Measurements from ENCODE around the gene LANCL2. TPM values are rescaled to one million over a fixed set of nuclear protein-coding genes. Genes with fewer than 3 reads are reported as not detected.

The LANCL2 gene
- total and polyA plus RNA-seq, 9 of the 15 experiments (the other 6 are each of a cell fraction or from before 2014, with no cell fraction given): 5.3 to 18.5 (median 13.5) TPM

- TF ChIP-seq MGA (IDR thresholded peaks at IDR 0.05): no peak
- TF ChIP-seq PYGO2 (tag; IDR thresholded peaks at IDR 0.05): no peak
- TF ChIP-seq RBBP5 (IDR thresholded peaks at IDR 0.05; ENCODE audit: borderline replicate concordance, insufficient read depth, low read length, poor library complexity, severe bottlenecking): no peak
- TF ChIP-seq MED1 (CRISPR knock-in tag; IDR thresholded peaks at IDR 0.05; ENCODE audit: borderline replicate concordance): no peak
- no peak for TF ChIP-seq ZNF143 (CRISPR knock-in tag; IDR thresholded peaks at IDR 0.05)
- TF ChIP-seq TCF7 (IDR thresholded peaks at IDR 0.05; ENCODE audit: borderline replicate concordance): no peak
- TF ChIP-seq KDM4B (IDR thresholded peaks at IDR 0.05; ENCODE audit: borderline replicate concordance in 2 of 2, low read depth in 1 of 2): no peak
- no peak for TF ChIP-seq ZNF668 (CRISPR knock-in tag; IDR thresholded peaks at IDR 0.05)
- TF ChIP-seq DACH1 (IDR thresholded peaks at IDR 0.05; ENCODE audit: partially characterized antibody): no peak
Measured at GRCh38 chr7:55410667-55411239, 45.6 kb downstream of the LANCL2 start (continued).
